HCT116 (cell line): ENCODE data around the gene GCK. TPM values are rescaled to one million over a fixed set of nuclear protein-coding genes. Genes with fewer than 3 reads are reported as not detected.
A peak's percentile ranks its signal among the peaks of the same experiment; 100 is the strongest.

Experiments
- ATAC-seq: fragments of 200-7000 bp; cut with Tn5 transposase; 2 replicates; pipeline ENCODE4 v1.9.1; 2020; ENCODE audit warnings: mild to moderate bottlenecking, moderate library complexity
- BruUV-seq: library from RNA; stranded (reverse); fragments of 400-500 nt; replicated peaks from 2 replicates; lab custom pipeline; 2021; lab: Mats Ljungman, UMichigan
- CTCF ChIA-PET: fragments of 300-600 bp; sonication (Branson Sonifier 250); formaldehyde crosslinking; loops from one replicate; lab custom pipeline; 2021; ENCODE audit warnings: antibody characterized with exemption; lab: Charles Lee
- POLR2A ChIA-PET: fragments of 300-600, 350-600 bp; sonication (Branson Sonifier 250); formaldehyde crosslinking; loops from one replicate; lab custom pipeline; 2021; ENCODE audit warnings: antibody characterized with exemption; lab: Charles Lee
- RAD21 ChIA-PET, 2 experiments: fragments of 300-600 bp; sonication (Branson Sonifier 250); formaldehyde crosslinking; loops; one replicate each; lab custom pipeline; 2023; ENCODE audit warnings: low total read pairs in 2 of 2; ENCODE audit not compliant: uncharacterized antibody in 2 of 2, unreplicated experiment in 2 of 2, low non-redundant PET in 1 of 2; lab: Charles Lee
- DNase-seq: peaks from one replicate; pipeline ENCODE4 v3.0.0-alpha.2; 2010; ENCODE audit warnings: low read depth, low spot score
- H2AFZ ChIP-seq: fragments of 200-600 bp; shearing (Covaris generic), sonication (generic); 2 replicates; pipeline ENCODE4 v1.6.1; 2017; ENCODE audit warnings: low read depth, mixed run types, mixed read lengths, antibody characterized with exemption, low read length; ENCODE audit not compliant: poor library complexity, severe bottlenecking
- H3K27ac ChIP-seq: 2 replicates; pipeline ENCODE4 v1.5.1; 2012; ENCODE audit warnings: low read depth, low read length
- H3K27me3 ChIP-seq: fragments of 200-600 bp; sonication (generic); 2 replicates; pipeline ENCODE4 v1.6.1; 2016; ENCODE audit warnings: mixed run types, low read length, mixed read lengths; ENCODE audit not compliant: insufficient read depth
- H3K36me3 ChIP-seq, 2 experiments: fragments of 200-500 bp in 1 of 2; fragments of 200-600 bp in 1 of 2; sonication (Bioruptor generic) in 1 of 2; sonication (generic) in 1 of 2; 2 replicates each; pipeline versions ENCODE4 v1.5.1 to v1.6.1; 2014 to 2016; ENCODE audit warnings: low read length in 2 of 2, inconsistent platforms in 1 of 2, mixed read lengths in 1 of 2, mixed run types in 1 of 2; ENCODE audit not compliant: insufficient read depth in 2 of 2, control insufficient read depth in 1 of 2
- H3K4me1 ChIP-seq, 2 experiments: fragments of 200-600 bp in 1 of 2; sonication (generic) in 1 of 2; 2 replicates each; pipeline versions ENCODE4 v1.5.1 to v1.6.1; 2012 to 2017; ENCODE audit warnings: low read length in 2 of 2, inconsistent platforms in 1 of 2, mild to moderate bottlenecking in 1 of 2, mixed read lengths in 1 of 2, mixed run types in 1 of 2, moderate library complexity in 1 of 2; ENCODE audit not compliant: insufficient read depth in 2 of 2, control insufficient read depth in 1 of 2
- H3K4me2 ChIP-seq: fragments of 200-600 bp; sonication (generic); 2 replicates; pipeline ENCODE4 v1.6.1; 2017; ENCODE audit warnings: mixed run types, low read length, mixed read lengths
- H3K4me3 ChIP-seq, 2 experiments: fragments of 200-600 bp in 1 of 2; sonication (generic) in 1 of 2; replicated peaks in 1 of 2; 2 replicates each; pipeline ENCODE4 v1.5.1; 2011 to 2016; ENCODE audit warnings: low read length in 2 of 2, control low read depth in 1 of 2, low read depth in 1 of 2, mild to moderate bottlenecking in 1 of 2, mixed read lengths in 1 of 2, mixed run types in 1 of 2
- H3K79me2 ChIP-seq: fragments of 200-600 bp; sonication (generic); 2 replicates; pipeline ENCODE4 v1.6.1; 2017; ENCODE audit warnings: mild to moderate bottlenecking, mixed run types, low read length, moderate library complexity, mixed read lengths; ENCODE audit not compliant: insufficient read depth
- H3K9ac ChIP-seq: fragments of 200-600 bp; sonication (generic); 2 replicates; pipeline ENCODE4 v1.6.1; 2016; ENCODE audit warnings: low read length, mixed read lengths
- H3K9me2 ChIP-seq: fragments of 200-600 bp; sonication (generic), shearing (Covaris generic); 2 replicates; pipeline ENCODE4 v1.6.1; 2017; ENCODE audit warnings: mixed run types, mild to moderate bottlenecking, moderate library complexity; ENCODE audit not compliant: insufficient read depth
- H3K9me3 ChIP-seq, 2 experiments: fragments of 200-500 bp in 1 of 2; fragments of 200-600 bp in 1 of 2; sonication (Bioruptor generic) in 1 of 2; sonication (generic) in 1 of 2; 2 replicates each; pipeline ENCODE4 v1.6.1; 2014 to 2017; ENCODE audit warnings: low read length in 2 of 2, mixed read lengths in 2 of 2, inconsistent platforms in 1 of 2, low read depth in 1 of 2, mild to moderate bottlenecking in 1 of 2, mixed run types in 1 of 2, moderate library complexity in 1 of 2; ENCODE audit not compliant: control insufficient read depth in 1 of 2, insufficient read depth in 1 of 2
- H4K20me1 ChIP-seq: fragments of 200-600 bp; sonication (generic), shearing (Covaris generic); 2 replicates; pipeline ENCODE4 v1.6.1; 2017; ENCODE audit warnings: mixed run types, mild to moderate bottlenecking, moderate library complexity; ENCODE audit not compliant: insufficient read depth
- CBX3 ChIP-seq: IDR thresholded peaks from 2 replicates; pipeline ENCODE4 v1.6.1; 2012; ENCODE audit warnings: low read depth
- POLR2A ChIP-seq: IDR thresholded peaks from 2 replicates; pipeline ENCODE4 v1.7.0; 2011; ENCODE audit warnings: borderline replicate concordance; ENCODE audit not compliant: insufficient read depth, insufficient read length; ENCODE audit errors: extremely low read depth
- YY1 ChIP-seq: IDR thresholded peaks from 2 replicates; pipeline ENCODE4 v1.6.1; 2011; ENCODE audit warnings: low read length, low read depth, moderate library complexity, mild to moderate bottlenecking; ENCODE audit not compliant: insufficient replicate concordance; ENCODE audit errors: extremely low read depth
- intact Hi-C: fragments of 100-400 bp; cut with micrococcal nuclease; formaldehyde crosslinking; loops from 2 replicates; pipeline ENCODE4 v1.10.0; 2022
- total RNA-seq: library from RNA; stranded (reverse); gene quantifications from one replicate; pipeline ENCODE4 v1.2.1, GENCODE V29; 2021; ENCODE audit not compliant: unreplicated experiment

GCK gene
- total RNA-seq, 1 experiment from 2014 or later = 0.34 TPM

DNA sequence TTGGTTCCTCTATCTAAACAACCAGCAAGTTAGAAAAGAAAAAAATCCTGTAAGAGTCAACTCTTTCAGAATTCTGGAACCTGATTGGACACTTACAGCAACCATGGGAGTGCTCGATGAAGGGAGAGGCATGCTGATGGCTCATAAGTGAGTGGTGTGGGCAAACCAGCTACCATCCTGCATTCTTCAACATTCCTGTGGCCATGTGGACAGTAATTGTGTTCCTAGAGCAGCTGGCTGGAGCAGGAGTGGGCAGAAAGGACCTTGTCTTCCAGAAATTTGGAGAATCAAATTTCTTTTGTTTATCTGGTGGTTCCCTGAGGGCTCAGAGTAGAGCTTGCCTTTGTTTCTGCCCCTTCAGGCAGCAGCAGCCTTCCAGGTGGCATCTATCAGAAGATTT lies 25.6 kb downstream of the GCK start:
- ChIA-PET RAD21 (no interaction called here), CTCF (no interaction called here), POLR2A (no interaction called here)
- DNase-seq (no peak), ATAC-seq (peak; percentile 42; the same call in 1 of the 2 replicates)
- Histone ChIP-seq H2AFZ (no peak overlapping the region), H3K27ac (no peak overlapping the region), H3K4me3 (no peak overlapping the region), H3K9me3 (no peaks in the 10 kb centered on the region), H3K79me2 (no peaks in the 10 kb centered on the region), H3K4me2 (no peak overlapping the region), H4K20me1 (no peaks in the 10 kb centered on the region), H3K27me3 (no peaks in the 10 kb centered on the region), H3K9ac (no peak overlapping the region), H3K9me2 (no peaks in the 10 kb centered on the region), H3K4me1 (peaks cover 0 to 3% of the 10 kb centered on the region in 2 experiments; a peak in 1 of 4 replicates), H3K36me3 (no peaks in the 10 kb centered on the region)
- BruUV-seq = no TSS peak
- TF ChIP-seq POLR2A = no peak
- TF ChIP-seq YY1 = no peak
- intact Hi-C loops = no loop called here

DNA sequence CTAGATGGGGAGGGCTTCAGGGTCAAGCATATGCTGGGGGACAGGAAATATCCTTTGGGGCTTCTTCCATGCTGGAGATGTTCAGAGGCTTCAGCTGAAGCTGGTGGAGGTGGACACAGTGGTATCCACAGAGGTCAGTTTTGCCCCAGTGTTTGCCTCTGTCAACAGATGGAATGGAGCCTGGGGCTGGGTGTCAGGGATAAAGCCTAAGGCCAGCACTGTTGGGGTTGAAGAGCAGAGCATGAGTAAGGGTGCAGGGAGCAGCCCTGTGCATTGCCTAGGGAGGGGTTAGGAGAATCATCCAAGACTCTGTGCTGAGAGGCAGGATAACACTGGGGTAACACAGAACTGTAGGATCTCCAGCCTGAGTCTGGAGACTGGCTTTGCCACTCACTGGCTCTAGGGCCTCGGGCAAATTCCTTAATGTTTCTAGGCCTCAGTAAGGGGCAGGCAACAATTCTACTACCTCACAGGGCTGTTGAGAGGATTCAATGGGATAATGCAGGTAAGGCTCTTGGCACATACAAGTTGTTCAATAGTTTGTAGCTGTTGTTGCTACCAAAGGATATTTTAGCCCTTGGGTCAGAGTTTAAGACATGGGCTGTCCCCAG lies 26.3 kb downstream of the GCK start:
- no peak for DNase-seq

More for the DNA sequence above, 26.3 kb downstream of the GCK start:
- Histone ChIP-seq H3K9me3 (no peaks in the 10 kb centered on the region), H3K4me3 (no peak overlapping the region), H4K20me1 (no peaks in the 10 kb centered on the region), H3K36me3 (no peaks in the 10 kb centered on the region), H3K9ac (no peak overlapping the region), H3K79me2 (no peaks in the 10 kb centered on the region), H3K27ac (no peak overlapping the region), H3K27me3 (no peaks in the 10 kb centered on the region), H3K4me2 (no peak overlapping the region), H2AFZ (no peak overlapping the region), H3K9me2 (no peaks in the 10 kb centered on the region), H3K4me1 (peaks cover 0 to 3% of the 10 kb centered on the region in 2 experiments; a peak in 1 of 4 replicates)
- ChIA-PET POLR2A (no interaction called here), RAD21 (no interaction called here), CTCF (no interaction called here)
- intact Hi-C loops = no loop called here
- no TSS peak for BruUV-seq
- no peak for ATAC-seq
- TF ChIP-seq CBX3 = no peak
